ENCODE data around the gene STK26.
"Not testable (repeated sequence)": the region's sequence is repeated elsewhere in the genome, so short reads cannot be mapped to it uniquely, and the experiment has no call there.

The STK26 gene

GRCh38 chrX:132040066-132040465 is 17.0 kb downstream of the STK26 start:
- H3K9ac ChIP-seq (ENCODE audit: low read length), result no peak overlapping the region
- no peak overlapping the region for H3K4me3 ChIP-seq (ENCODE audit: low read length)
- H3K27me3 ChIP-seq (replicated peaks; ENCODE audit: control insufficient read depth, insufficient read depth, low read length), result peaks cover 15% of the 10 kb centered on the region
- no peaks in the 10 kb centered on the region for H3K36me3 ChIP-seq (ENCODE audit: control insufficient read depth, insufficient read depth, low read length, severe bottlenecking)
- H3K9me3 ChIP-seq (ENCODE audit: control insufficient read depth, low read length), result no peaks in the 10 kb centered on the region
- H3K4me1 ChIP-seq (ENCODE audit: control insufficient read depth, insufficient read depth, low read length), result no peaks in the 10 kb centered on the region
- DNase-seq (ENCODE audit: low read depth), result no peak

- peak; percentile 39 for DNase-seq (ENCODE audit: low read depth)
- Histone ChIP-seq H3K4me1 (ENCODE audit: control insufficient read depth, insufficient read depth, low read length) (no peaks in the 10 kb centered on the region), H3K27me3 (replicated peaks; ENCODE audit: control insufficient read depth, insufficient read depth, low read length) (peaks cover 18% of the 10 kb centered on the region), H3K9me3 (ENCODE audit: control insufficient read depth, low read length) (no peaks in the 10 kb centered on the region), H3K36me3 (ENCODE audit: control insufficient read depth, insufficient read depth, low read length, severe bottlenecking) (no peaks in the 10 kb centered on the region), H3K4me3 (ENCODE audit: low read length) (no peak overlapping the region), H3K9ac (ENCODE audit: low read length) (no peak overlapping the region)
These were observed 17.9 kb downstream of the STK26 start for GRCh38 chrX:132041015-132041414.

- H3K4me3 ChIP-seq (ENCODE audit: low read length), result no peak overlapping the region
- no peaks in the 10 kb centered on the region for H3K4me1 ChIP-seq (ENCODE audit: control insufficient read depth, insufficient read depth, low read length)
- H3K36me3 ChIP-seq (ENCODE audit: control insufficient read depth, insufficient read depth, low read length, severe bottlenecking), result no peaks in the 10 kb centered on the region
- H3K9me3 ChIP-seq (ENCODE audit: control insufficient read depth, low read length), result no peaks in the 10 kb centered on the region
- peaks cover 19% of the 10 kb centered on the region for H3K27me3 ChIP-seq (replicated peaks; ENCODE audit: control insufficient read depth, insufficient read depth, low read length)
- no peak overlapping the region for H3K9ac ChIP-seq (ENCODE audit: low read length)
- DNase-seq (ENCODE audit: low read depth), result no peak
These were observed 20.9 kb downstream of the STK26 start for GRCh38 chrX:132043977-132044376.

GRCh38 chrX:132044953-132045352 is 21.9 kb downstream of the STK26 start:
- no peaks in the 10 kb centered on the region for H3K4me1 ChIP-seq (ENCODE audit: control insufficient read depth, insufficient read depth, low read length)
- H3K9me3 ChIP-seq (ENCODE audit: control insufficient read depth, low read length), result no peaks in the 10 kb centered on the region
- H3K36me3 ChIP-seq (ENCODE audit: control insufficient read depth, insufficient read depth, low read length, severe bottlenecking), result no peaks in the 10 kb centered on the region
- no peak overlapping the region for H3K4me3 ChIP-seq (ENCODE audit: low read length)
- no peak for DNase-seq (ENCODE audit: low read depth)
- peaks cover 18% of the 10 kb centered on the region for H3K27me3 ChIP-seq (replicated peaks; ENCODE audit: control insufficient read depth, insufficient read depth, low read length)
- H3K9ac ChIP-seq (ENCODE audit: low read length), result no peak overlapping the region

GRCh38 chrX:132045456-132045855 is 22.4 kb downstream of the STK26 start:
- no peaks in the 10 kb centered on the region for H3K36me3 ChIP-seq (ENCODE audit: control insufficient read depth, insufficient read depth, low read length, severe bottlenecking)
- H3K27me3 ChIP-seq (replicated peaks; ENCODE audit: control insufficient read depth, insufficient read depth, low read length), result peaks cover 19% of the 10 kb centered on the region
- H3K9me3 ChIP-seq (ENCODE audit: control insufficient read depth, low read length), result no peaks in the 10 kb centered on the region
- H3K4me3 ChIP-seq (ENCODE audit: low read length), result no peak overlapping the region
- peak; percentile 10 for DNase-seq (ENCODE audit: low read depth)
- H3K9ac ChIP-seq (ENCODE audit: low read length), result no peak overlapping the region
- no peaks in the 10 kb centered on the region for H3K4me1 ChIP-seq (ENCODE audit: control insufficient read depth, insufficient read depth, low read length)

- no peak for DNase-seq (ENCODE audit: low read depth)
- Histone ChIP-seq H3K9me3 (ENCODE audit: control insufficient read depth, low read length) (no peaks in the 10 kb centered on the region), H3K9ac (ENCODE audit: low read length) (no peak overlapping the region), H3K27me3 (replicated peaks; ENCODE audit: control insufficient read depth, insufficient read depth, low read length) (peaks cover 19% of the 10 kb centered on the region), H3K36me3 (ENCODE audit: control insufficient read depth, insufficient read depth, low read length, severe bottlenecking) (no peaks in the 10 kb centered on the region), H3K4me1 (ENCODE audit: control insufficient read depth, insufficient read depth, low read length) (no peaks in the 10 kb centered on the region), H3K4me3 (ENCODE audit: low read length) (no peak overlapping the region)
These were observed 23.4 kb downstream of the STK26 start for GRCh38 chrX:132046533-132046932.

GRCh38 chrX:132051778-132052177 is 28.7 kb downstream of the STK26 start:
- not testable (repeated sequence) for H3K36me3 ChIP-seq (ENCODE audit: control insufficient read depth, insufficient read depth, low read length, severe bottlenecking); DNase-seq (ENCODE audit: low read depth); H3K4me3 ChIP-seq (ENCODE audit: low read length); H3K4me1 ChIP-seq (ENCODE audit: control insufficient read depth, insufficient read depth, low read length); H3K9me3 ChIP-seq (ENCODE audit: control insufficient read depth, low read length); H3K9ac ChIP-seq (ENCODE audit: low read length)
- H3K27me3 ChIP-seq (replicated peaks; ENCODE audit: control insufficient read depth, insufficient read depth, low read length), result peaks cover 15% of the 10 kb centered on the region

- Histone ChIP-seq H3K4me3 (ENCODE audit: low read length) (no peak overlapping the region), H3K27me3 (replicated peaks; ENCODE audit: control insufficient read depth, insufficient read depth, low read length) (peaks cover 8% of the 10 kb centered on the region), H3K9ac (ENCODE audit: low read length) (no peak overlapping the region), H3K36me3 (ENCODE audit: control insufficient read depth, insufficient read depth, low read length, severe bottlenecking) (no peaks in the 10 kb centered on the region), H3K4me1 (ENCODE audit: control insufficient read depth, insufficient read depth, low read length) (no peaks in the 10 kb centered on the region), H3K9me3 (ENCODE audit: control insufficient read depth, low read length) (no peaks in the 10 kb centered on the region)
- DNase-seq (ENCODE audit: low read depth), result no peak
These were observed 34.9 kb downstream of the STK26 start for GRCh38 chrX:132058050-132058449.

- H3K4me1 ChIP-seq (ENCODE audit: control insufficient read depth, insufficient read depth, low read length), result no peaks in the 10 kb centered on the region
- DNase-seq (ENCODE audit: low read depth), result no peak
- no peaks in the 10 kb centered on the region for H3K9me3 ChIP-seq (ENCODE audit: control insufficient read depth, low read length)
- no peaks in the 10 kb centered on the region for H3K36me3 ChIP-seq (ENCODE audit: control insufficient read depth, insufficient read depth, low read length, severe bottlenecking)
- no peak overlapping the region for H3K4me3 ChIP-seq (ENCODE audit: low read length)
- H3K9ac ChIP-seq (ENCODE audit: low read length), result no peak overlapping the region
- peaks cover 8% of the 10 kb centered on the region for H3K27me3 ChIP-seq (replicated peaks; ENCODE audit: control insufficient read depth, insufficient read depth, low read length)
These were observed 35.9 kb downstream of the STK26 start for GRCh38 chrX:132058975-132059374.

GRCh38 chrX:132059973-132060540 is 37.0 kb downstream of the STK26 start:
- H3K36me3 ChIP-seq (ENCODE audit: control insufficient read depth, insufficient read depth, low read length, severe bottlenecking), result no peaks in the 10 kb centered on the region
- no peaks in the 10 kb centered on the region for H3K4me1 ChIP-seq (ENCODE audit: control insufficient read depth, insufficient read depth, low read length)
- no peak for DNase-seq (ENCODE audit: low read depth)
- H3K9me3 ChIP-seq (ENCODE audit: control insufficient read depth, low read length), result no peaks in the 10 kb centered on the region
- H3K4me3 ChIP-seq (ENCODE audit: low read length), result no peak overlapping the region
- H3K9ac ChIP-seq (ENCODE audit: low read length), result no peak overlapping the region
- H3K27me3 ChIP-seq (replicated peaks; ENCODE audit: control insufficient read depth, insufficient read depth, low read length), result peaks cover 8% of the 10 kb centered on the region

- DNase-seq (ENCODE audit: low read depth), result no peak
- Histone ChIP-seq H3K4me3 (ENCODE audit: low read length) (no peak overlapping the region), H3K4me1 (ENCODE audit: control insufficient read depth, insufficient read depth, low read length) (no peaks in the 10 kb centered on the region), H3K27me3 (replicated peaks; ENCODE audit: control insufficient read depth, insufficient read depth, low read length) (no peaks in the 10 kb centered on the region), H3K36me3 (ENCODE audit: control insufficient read depth, insufficient read depth, low read length, severe bottlenecking) (no peaks in the 10 kb centered on the region), H3K9ac (ENCODE audit: low read length) (no peak overlapping the region), H3K9me3 (ENCODE audit: control insufficient read depth, low read length) (no peaks in the 10 kb centered on the region)
These were observed 40.2 kb downstream of the STK26 start for GRCh38 chrX:132063334-132063733.

- Histone ChIP-seq H3K36me3 (ENCODE audit: control insufficient read depth, insufficient read depth, low read length, severe bottlenecking) (no peaks in the 10 kb centered on the region), H3K4me3 (ENCODE audit: low read length) (no peak overlapping the region), H3K4me1 (ENCODE audit: control insufficient read depth, insufficient read depth, low read length) (no peaks in the 10 kb centered on the region), H3K27me3 (replicated peaks; ENCODE audit: control insufficient read depth, insufficient read depth, low read length) (no peaks in the 10 kb centered on the region), H3K9ac (ENCODE audit: low read length) (no peak overlapping the region), H3K9me3 (ENCODE audit: control insufficient read depth, low read length) (no peaks in the 10 kb centered on the region)
- DNase-seq (ENCODE audit: low read depth), result no peak
These were observed 40.8 kb downstream of the STK26 start for GRCh38 chrX:132063862-132064261.
